Hepatocyte (in vitro differentiated cells): ENCODE measurements around the gene ACAN.
A peak's percentile ranks its signal among the peaks of the same experiment; 100 is the strongest.

ENCODE experiments used
- CTCF ChIP-seq: fragments of 200-600 bp; sonication (generic); IDR thresholded peaks from 2 replicates; pipeline ENCODE4 v1.5.1; 2016; ENCODE audit warnings: antibody characterized with exemption, mild to moderate bottlenecking; ENCODE audit not compliant: poor library complexity
- EZH2 ChIP-seq: fragments of 200-600 bp; sonication (generic); IDR thresholded peaks from 2 replicates; pipeline ENCODE4 v1.6.1; 2016; ENCODE audit warnings: antibody characterized with exemption, mild to moderate bottlenecking, borderline replicate concordance

- TF ChIP-seq EZH2 (no peak), CTCF (peak; percentile 97)
Observed at GRCh38 chr15:88904624-88905327, 101.5 kb downstream of the ACAN start.
